ENCODE measurements around the gene PRR19.

Gene PRR19

GRCh38 chr19:42353341-42354015 lies 51.5 kb downstream of the PRR19 start:
- DNase-seq = no peak

GRCh38 chr19:42355896-42356295 lies 54.0 kb downstream of the PRR19 start:
- DNase-seq = no peak

- DNase-seq = no peak
Measured at GRCh38 chr19:42356686-42357085, 54.8 kb downstream of the PRR19 start.

GRCh38 chr19:42357290-42357689 lies 55.4 kb downstream of the PRR19 start:
- DNase-seq = no peak

Measured in activated naive CD4-positive, alpha-beta T cell treated with Interleukin-2 at 50 U/mL for 16 hours (primary cell).